Astrocyte (in vitro differentiated cells and primary cell): ENCODE measurements around the gene FGF19. TPM values are rescaled to one million over a fixed set of nuclear protein-coding genes. Genes with fewer than 3 reads are reported as not detected.

ENCODE experiments used
- DNase-seq: peaks from one replicate; pipeline ENCODE4 v3.0.0-alpha.2; 2010; ENCODE audit warnings: low read depth
- FAIRE-seq: peaks from 2 replicates; lab custom pipeline; 2011; peaks lifted over from hg19 to GRCh38; lab: Jason Lieb, UNC
- H2AFZ ChIP-seq: 2 replicates; pipeline ENCODE4 v1.6.0; 2012; ENCODE audit warnings: low read depth, low read length, inconsistent platforms
- H3K27ac ChIP-seq: 2 replicates; pipeline ENCODE4 v1.5.1; 2011; ENCODE audit warnings: low read depth, low read length, inconsistent platforms
- H3K27me3 ChIP-seq: 2 replicates; pipeline ENCODE4 v1.6.0; 2011; ENCODE audit warnings: low read length, inconsistent platforms; ENCODE audit not compliant: insufficient read depth
- H3K36me3 ChIP-seq: 2 replicates; pipeline ENCODE4 v1.5.1; 2011; ENCODE audit warnings: low read length, inconsistent platforms; ENCODE audit not compliant: insufficient read depth
- H3K4me1 ChIP-seq: 2 replicates; pipeline ENCODE4 v1.5.1; 2011; ENCODE audit warnings: low read length, inconsistent platforms; ENCODE audit not compliant: insufficient read depth
- H3K4me2 ChIP-seq: 2 replicates; pipeline ENCODE4 v1.6.0; 2012; ENCODE audit warnings: low read length, inconsistent platforms
- H3K4me3 ChIP-seq: 2 replicates; pipeline ENCODE4 v1.5.1; 2011; ENCODE audit warnings: low read depth, mild to moderate bottlenecking, low read length, inconsistent platforms; ENCODE audit not compliant: insufficient read depth
- H3K79me2 ChIP-seq: 2 replicates; pipeline ENCODE4 v1.6.0; 2012; ENCODE audit warnings: mild to moderate bottlenecking, low read length, inconsistent platforms; ENCODE audit not compliant: insufficient read depth
- H3K9ac ChIP-seq: 2 replicates; pipeline ENCODE4 v1.6.0; 2012; ENCODE audit warnings: mild to moderate bottlenecking, low read length, inconsistent platforms
- H3K9me3 ChIP-seq: 2 replicates; pipeline ENCODE4 v1.5.1; 2012; ENCODE audit warnings: low read depth, mild to moderate bottlenecking, low read length, inconsistent platforms; ENCODE audit not compliant: insufficient read depth
- H4K20me1 ChIP-seq: 2 replicates; pipeline ENCODE4 v1.6.0; 2012; ENCODE audit warnings: low read length, inconsistent platforms; ENCODE audit not compliant: insufficient read depth
- H3K27ac Mint-ChIP-seq: one replicate; pipeline ENCODE4 v1.8.0; 2021; ENCODE audit warnings: mild to moderate bottlenecking, mixed read lengths; ENCODE audit not compliant: unreplicated experiment
- H3K27me3 Mint-ChIP-seq: one replicate; pipeline ENCODE4 v1.8.0; 2021; ENCODE audit warnings: low read depth, mixed read lengths; ENCODE audit not compliant: unreplicated experiment
- H3K36me3 Mint-ChIP-seq: one replicate; pipeline ENCODE4 v1.8.0; 2021; ENCODE audit warnings: low read depth, mixed read lengths; ENCODE audit not compliant: unreplicated experiment
- H3K4me1 Mint-ChIP-seq: one replicate; pipeline ENCODE4 v1.8.0; 2021; ENCODE audit warnings: low read depth, mixed read lengths; ENCODE audit not compliant: unreplicated experiment
- H3K4me3 Mint-ChIP-seq: one replicate; pipeline ENCODE4 v1.8.0; 2021; ENCODE audit warnings: mild to moderate bottlenecking, moderate library complexity, mixed read lengths; ENCODE audit not compliant: unreplicated experiment
- H3K9me3 Mint-ChIP-seq: one replicate; pipeline ENCODE4 v1.8.0; 2021; ENCODE audit warnings: mild to moderate bottlenecking, mixed read lengths; ENCODE audit not compliant: unreplicated experiment
- EZH2 ChIP-seq: IDR thresholded peaks from 2 replicates; pipeline ENCODE4 v1.6.1; 2012; ENCODE audit warnings: mild to moderate bottlenecking, low read length, inconsistent platforms; ENCODE audit not compliant: insufficient read depth
- total RNA-seq: library from RNA; stranded (reverse); gene quantifications from 2 replicates; pipeline ENCODE4 v1.2.1, GENCODE V29; 2021
- TF ChIP-seq, protein P1 (sequence below): IDR thresholded peaks from 2 replicates; pipeline ENCODE4 v1.5.1; 2011; ENCODE audit warnings: low read depth, mild to moderate bottlenecking, inconsistent platforms, low read length, moderate library complexity; ENCODE audit not compliant: insufficient read depth

FGF19 gene
- total RNA-seq, 1 donor from 2014 or later = not detected

DNA sequence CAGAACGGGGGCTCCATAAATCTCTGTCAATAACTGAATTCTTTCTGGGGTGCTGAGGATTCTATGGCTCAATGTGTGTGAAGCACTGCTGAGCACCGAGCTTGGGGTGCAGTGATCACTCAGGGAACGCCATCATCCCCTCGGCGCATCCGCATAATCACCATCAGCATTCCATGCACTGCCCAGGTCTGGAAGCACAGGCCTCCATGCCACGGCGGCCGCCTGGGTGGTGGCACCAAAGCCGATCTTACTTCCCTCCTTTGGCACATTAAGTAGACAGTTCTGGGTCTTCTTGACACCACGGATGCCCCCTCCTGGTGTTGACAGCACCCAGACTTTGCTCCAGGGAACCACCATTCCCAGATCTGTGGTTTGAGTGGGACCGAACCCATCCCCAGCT, 44.2 kb downstream of the FGF19 start:
- Histone ChIP-seq H3K4me1 (peaks cover 13% of the 10 kb centered on the region), H3K4me3 (no peak overlapping the region), H3K9ac (no peak overlapping the region), H4K20me1 (peaks cover 11% of the 10 kb centered on the region), H3K36me3 (peaks cover 2% of the 10 kb centered on the region), H3K9me3 (no peaks in the 10 kb centered on the region), H3K27me3 (no peaks in the 10 kb centered on the region), H3K79me2 (no peaks in the 10 kb centered on the region), H2AFZ (no peak overlapping the region), H3K27ac (no peak overlapping the region), H3K4me2 (no peak overlapping the region)
- Mint-ChIP-seq H3K36me3 (peaks cover 17% of the 10 kb centered on the region), H3K9me3 (no peaks in the 10 kb centered on the region), H3K27me3 (peaks cover 6% of the 10 kb centered on the region), H3K4me1 (peaks cover 8% of the 10 kb centered on the region), H3K4me3 (no peak overlapping the region), H3K27ac (no peak overlapping the region)
- TF ChIP-seq EZH2 = no peak
- TF ChIP-seq, protein P1, sequence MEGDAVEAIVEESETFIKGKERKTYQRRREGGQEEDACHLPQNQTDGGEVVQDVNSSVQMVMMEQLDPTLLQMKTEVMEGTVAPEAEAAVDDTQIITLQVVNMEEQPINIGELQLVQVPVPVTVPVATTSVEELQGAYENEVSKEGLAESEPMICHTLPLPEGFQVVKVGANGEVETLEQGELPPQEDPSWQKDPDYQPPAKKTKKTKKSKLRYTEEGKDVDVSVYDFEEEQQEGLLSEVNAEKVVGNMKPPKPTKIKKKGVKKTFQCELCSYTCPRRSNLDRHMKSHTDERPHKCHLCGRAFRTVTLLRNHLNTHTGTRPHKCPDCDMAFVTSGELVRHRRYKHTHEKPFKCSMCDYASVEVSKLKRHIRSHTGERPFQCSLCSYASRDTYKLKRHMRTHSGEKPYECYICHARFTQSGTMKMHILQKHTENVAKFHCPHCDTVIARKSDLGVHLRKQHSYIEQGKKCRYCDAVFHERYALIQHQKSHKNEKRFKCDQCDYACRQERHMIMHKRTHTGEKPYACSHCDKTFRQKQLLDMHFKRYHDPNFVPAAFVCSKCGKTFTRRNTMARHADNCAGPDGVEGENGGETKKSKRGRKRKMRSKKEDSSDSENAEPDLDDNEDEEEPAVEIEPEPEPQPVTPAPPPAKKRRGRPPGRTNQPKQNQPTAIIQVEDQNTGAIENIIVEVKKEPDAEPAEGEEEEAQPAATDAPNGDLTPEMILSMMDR = no peak
- DNase-seq (no peak), FAIRE-seq (no peak)

DNA sequence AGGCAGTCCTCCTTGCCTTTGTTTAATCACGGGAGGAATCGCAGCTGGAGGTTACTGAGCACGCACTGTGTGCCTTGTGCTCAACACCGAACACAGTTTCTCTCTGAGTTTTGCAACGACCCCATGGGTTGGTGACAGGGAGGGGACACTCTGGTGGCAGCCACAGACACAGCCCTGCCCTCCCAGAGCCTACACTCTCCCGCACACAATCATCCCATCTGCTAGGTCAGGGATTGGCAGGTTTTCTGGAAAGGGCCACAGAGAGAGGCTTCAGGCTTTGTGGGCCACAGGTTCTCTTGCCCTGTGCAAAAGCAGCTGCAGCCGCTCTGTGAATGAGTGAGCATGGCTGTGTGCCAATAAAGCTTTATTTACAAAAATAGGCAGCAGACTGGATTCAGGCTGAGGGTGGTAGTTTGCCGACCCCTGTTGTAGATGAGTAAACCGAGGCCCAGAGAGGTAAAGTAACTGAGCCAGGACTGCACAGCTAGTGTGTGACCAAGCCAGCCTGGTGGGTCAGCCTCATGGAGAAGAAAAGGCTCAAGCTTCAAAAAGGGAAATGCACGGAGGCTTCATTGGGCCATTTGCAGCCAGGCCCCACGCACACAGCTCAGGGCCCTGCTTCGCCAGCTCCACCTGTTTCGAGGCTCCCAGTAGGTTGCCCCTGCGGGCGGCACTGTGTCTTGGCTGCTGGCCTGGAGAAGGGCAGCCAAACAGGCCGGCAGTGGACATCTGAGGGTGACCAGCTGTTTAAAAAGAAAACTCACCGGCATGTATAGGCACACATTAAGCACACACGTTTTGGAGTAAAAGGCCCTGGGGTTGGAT, 45.0 kb downstream of the FGF19 start:
- Mint-ChIP-seq H3K36me3 (peaks cover 13% of the 10 kb centered on the region), H3K27ac (no peak overlapping the region), H3K27me3 (peaks cover 4% of the 10 kb centered on the region), H3K9me3 (no peaks in the 10 kb centered on the region), H3K4me3 (no peak overlapping the region), H3K4me1 (peaks cover 8% of the 10 kb centered on the region)
- H3K9ac ChIP-seq = peak overlapping the region; percentile 39
- H3K4me3 ChIP-seq = no peak overlapping the region
- H3K79me2 ChIP-seq = no peaks in the 10 kb centered on the region
- peaks cover 15% of the 10 kb centered on the region for H3K4me1 ChIP-seq
- no peaks in the 10 kb centered on the region for H3K9me3 ChIP-seq
- no peaks in the 10 kb centered on the region for H3K27me3 ChIP-seq
- FAIRE-seq (no peak), DNase-seq (no peak)
- peaks cover 2% of the 10 kb centered on the region for H3K36me3 ChIP-seq
- no peak overlapping the region for H3K27ac ChIP-seq
- no peak overlapping the region for H2AFZ ChIP-seq
- H3K4me2 ChIP-seq = no peak overlapping the region
- H4K20me1 ChIP-seq = peaks cover 18% of the 10 kb centered on the region
- TF ChIP-seq, protein P1 = no peak
- TF ChIP-seq EZH2 = no peak
